HT1080 (cell line): Measurements from ENCODE around the gene ERAL1. TPM values are rescaled to one million over a fixed set of nuclear protein-coding genes. Genes with fewer than 3 reads are reported as not detected.
A peak's percentile ranks its signal among the peaks of the same experiment; 100 is the strongest.
"Not testable (repeated sequence)": the region's sequence is repeated elsewhere in the genome, so short reads cannot be mapped to it uniquely, and the experiment has no call there.

Experiments
- DNase-seq: peaks from one replicate; pipeline ENCODE4 v3.0.0-alpha.2; 2015; ENCODE audit warnings: low read depth
- polyA plus RNA-seq, 2 experiments: library from polyadenylated mRNA; depleted of rRNA; stranded (reverse); fragments of >200 nt; gene quantifications; 2 replicates each; pipeline ENCODE4 v1.2.3, GENCODE V29; 2015
- total RNA-seq: library from RNA; depleted of rRNA; stranded (reverse); fragments of >200 nt; shearing (Covaris generic); gene quantifications from 2 replicates; pipeline ENCODE4 v1.2.3, GENCODE V29; 2014; rRNA removed

Gene ERAL1
- 35.4 and 47.1 TPM in 2 replicates for total RNA-seq
- 69.2 and 72.9 TPM in 2 replicates for polyA plus RNA-seq (2015; cell fraction: cytosol; rRNA removed)
- 74.1 and 78.7 TPM in 2 replicates for polyA plus RNA-seq (2015; cell fraction: nucleus; rRNA removed)

GRCh38 chr17:28854457-28855335 is at the start of gene ERAL1:
Gene ERAL1, plus strand, starts transcription at chr17:28855016. Its CDS starts 19 bp downstream, at chr17:28855035.
- DNase-seq, result peak; percentile 85

- DNase-seq, result peak; percentile 84
Observed at GRCh38 chr17:28807925-28808634, 46.7 kb upstream of the ERAL1 start.

GRCh38 chr17:28810437-28810836 is 44.4 kb upstream of the ERAL1 start:
- no peak for DNase-seq

GRCh38 chr17:28811651-28812090 is 43.1 kb upstream of the ERAL1 start:
- peak; percentile 44 for DNase-seq

GRCh38 chr17:28812091-28812747 is 42.6 kb upstream of the ERAL1 start:
- DNase-seq, result peak; percentile 95

- DNase-seq, result peak; percentile 65
Observed at GRCh38 chr17:28812748-28813377, 42.0 kb upstream of the ERAL1 start.

- no peak for DNase-seq
Observed at GRCh38 chr17:28816540-28816939, 38.3 kb upstream of the ERAL1 start.

- no peak for DNase-seq
Observed at GRCh38 chr17:28818819-28819221, 36.0 kb upstream of the ERAL1 start.

GRCh38 chr17:28819582-28819981 is 35.2 kb upstream of the ERAL1 start:
- DNase-seq, result no peak

GRCh38 chr17:28827672-28828071 is 27.1 kb upstream of the ERAL1 start:
- no peak for DNase-seq

GRCh38 chr17:28828294-28829040 is 26.3 kb upstream of the ERAL1 start:
- DNase-seq, result no peak

GRCh38 chr17:28834420-28834819 is 20.4 kb upstream of the ERAL1 start:
- DNase-seq, result no peak

- not testable (repeated sequence) for DNase-seq
Observed at GRCh38 chr17:28836541-28836940, 18.3 kb upstream of the ERAL1 start.

- no peak for DNase-seq
Observed at GRCh38 chr17:28839221-28839620, 15.6 kb upstream of the ERAL1 start.

GRCh38 chr17:28841901-28842281 is 12.9 kb upstream of the ERAL1 start:
- no peak for DNase-seq

- DNase-seq, result peak; percentile 77
Observed at GRCh38 chr17:28842282-28843012, 12.4 kb upstream of the ERAL1 start, which contains the start of gene FAM222B. Gene FAM222B, minus strand, starts transcription at chr17:28842790. Its CDS starts 76,123 bp downstream, at chr17:28766667.

- no peak for DNase-seq
Observed at GRCh38 chr17:28843816-28844148, 11.0 kb upstream of the ERAL1 start.

GRCh38 chr17:28846231-28846630 is 8.6 kb upstream of the ERAL1 start:
- no peak for DNase-seq

- not testable (repeated sequence) for DNase-seq
Observed at GRCh38 chr17:28846699-28847098, 8.1 kb upstream of the ERAL1 start.

- not testable (repeated sequence) for DNase-seq
Observed at GRCh38 chr17:28848667-28849066, 6.1 kb upstream of the ERAL1 start.
